IgD-negative memory B cell (primary cell): ENCODE data around the gene PHKA2. TPM values are rescaled to one million over a fixed set of nuclear protein-coding genes. Genes with fewer than 3 reads are reported as not detected.
"Not testable (repeated sequence)": the region's sequence is repeated elsewhere in the genome, so short reads cannot be mapped to it uniquely, and the experiment has no call there.

Experiments used
- H3K27ac Mint-ChIP-seq, 3 donors: one replicate each; pipeline ENCODE4 v1.8.0; 2020 to 2022; ENCODE audit warnings: mild to moderate bottlenecking in 3 of 3, mixed read lengths in 3 of 3, moderate library complexity in 1 of 3
- H3K27me3 Mint-ChIP-seq: one replicate; pipeline ENCODE4 v1.8.0; 2021; ENCODE audit warnings: mixed read lengths
- H3K36me3 Mint-ChIP-seq: one replicate; pipeline ENCODE4 v1.8.0; 2020; ENCODE audit warnings: mild to moderate bottlenecking, mixed read lengths
- H3K4me1 Mint-ChIP-seq, 3 donors: one replicate each; pipeline ENCODE4 v1.8.0; 2020 to 2022; ENCODE audit warnings: mixed read lengths in 3 of 3, mild to moderate bottlenecking in 1 of 3
- H3K4me3 Mint-ChIP-seq, 4 donors: one replicate each; pipeline ENCODE4 v1.8.0; 2020 to 2022; ENCODE audit warnings: mild to moderate bottlenecking in 4 of 4, mixed read lengths in 4 of 4, moderate library complexity in 3 of 4
- H3K9me3 Mint-ChIP-seq, 3 donors: one replicate each; pipeline ENCODE4 v1.8.0; 2020 to 2021; ENCODE audit warnings: mixed read lengths in 3 of 3, mild to moderate bottlenecking in 1 of 3
- polyA plus RNA-seq: library from polyadenylated mRNA; unstranded; fragments of 300-500 nt; fragmentation: Illumina TruSeq; gene quantifications from one replicate; pipeline ENCODE4 v1.2.3, GENCODE V29; 2021

Gene PHKA2
- polyA plus RNA-seq = 6.3 TPM

GRCh38 chrX:18983666-18984380 lies at the start of gene PHKA2:
TSS of gene PHKA2 (minus strand) at chrX:18984114. CDS start at chrX:18983932, 182 bp downstream.
- Mint-ChIP-seq H3K36me3 (no peaks in the 10 kb centered on the region), H3K4me1 (peaks cover 4 to 13% (median 9%) of the 10 kb centered on the region in 3 donors), H3K27ac (peak within 1 kb of the TSS; percentile 81 to 97 (median 93)), H3K9me3 (no peaks in the 10 kb centered on the region), H3K27me3 (no peaks in the 10 kb centered on the region), H3K4me3 (peak within 1 kb of the TSS; percentile 84 to 95 (median 90))

- H3K27ac Mint-ChIP-seq = no peak overlapping the region
- H3K4me1 Mint-ChIP-seq = no peaks in the 10 kb centered on the region
- H3K9me3 Mint-ChIP-seq = peaks cover 0 to 2% (median 0%) of the 10 kb centered on the region in 3 donors
- no peak overlapping the region for H3K4me3 Mint-ChIP-seq
- H3K36me3 Mint-ChIP-seq = peaks cover 2% of the 10 kb centered on the region
- no peaks in the 10 kb centered on the region for H3K27me3 Mint-ChIP-seq
Observed at GRCh38 chrX:19030805-19031204, 46.9 kb upstream of the PHKA2 start.

DNA sequence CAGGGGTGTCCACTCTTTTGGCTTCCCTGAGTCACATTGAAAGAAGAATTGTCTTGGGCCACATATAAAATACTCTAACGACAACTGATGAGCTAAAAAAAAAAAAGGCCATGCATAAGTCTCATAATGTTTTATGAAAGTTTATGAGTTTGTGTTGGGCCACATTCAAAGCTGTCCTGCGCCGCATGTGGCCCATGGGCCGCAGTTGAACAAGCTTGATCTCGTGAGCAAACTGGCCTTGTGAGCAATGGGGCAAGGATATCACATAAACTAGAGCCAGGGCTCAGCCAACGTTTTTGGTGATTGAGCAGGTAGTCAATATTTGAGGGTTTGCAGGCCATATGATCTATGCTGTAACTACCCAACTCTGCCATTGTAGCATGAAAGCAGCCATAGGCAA lies 44.6 kb upstream of the PHKA2 start:
- Mint-ChIP-seq H3K9me3 (peaks cover 0 to 2% (median 0%) of the 10 kb centered on the region in 3 donors), H3K4me3 (no peak overlapping the region), H3K4me1 (no peaks in the 10 kb centered on the region), H3K36me3 (peaks cover 2% of the 10 kb centered on the region), H3K27me3 (peaks cover 2% of the 10 kb centered on the region), H3K27ac (no peak overlapping the region)

GRCh38 chrX:19024366-19024765 lies 40.5 kb upstream of the PHKA2 start:
- Mint-ChIP-seq H3K27me3 (peaks cover 2% of the 10 kb centered on the region), H3K27ac (no peak overlapping the region), H3K4me3 (no peak overlapping the region), H3K9me3 (no peaks in the 10 kb centered on the region), H3K4me1 (no peaks in the 10 kb centered on the region), H3K36me3 (peaks cover 1% of the 10 kb centered on the region)

GRCh38 chrX:19019996-19020395 lies 36.1 kb upstream of the PHKA2 start:
- H3K9me3 Mint-ChIP-seq = no peaks in the 10 kb centered on the region
- peaks cover 1% of the 10 kb centered on the region for H3K36me3 Mint-ChIP-seq
- peaks cover 2% of the 10 kb centered on the region for H3K27me3 Mint-ChIP-seq
- no peak overlapping the region for H3K4me3 Mint-ChIP-seq
- H3K4me1 Mint-ChIP-seq = peaks cover 0 to 2% (median 0%) of the 10 kb centered on the region in 3 donors
- H3K27ac Mint-ChIP-seq = peak overlapping the region in 1 of 3 donors; percentile 20

DNA sequence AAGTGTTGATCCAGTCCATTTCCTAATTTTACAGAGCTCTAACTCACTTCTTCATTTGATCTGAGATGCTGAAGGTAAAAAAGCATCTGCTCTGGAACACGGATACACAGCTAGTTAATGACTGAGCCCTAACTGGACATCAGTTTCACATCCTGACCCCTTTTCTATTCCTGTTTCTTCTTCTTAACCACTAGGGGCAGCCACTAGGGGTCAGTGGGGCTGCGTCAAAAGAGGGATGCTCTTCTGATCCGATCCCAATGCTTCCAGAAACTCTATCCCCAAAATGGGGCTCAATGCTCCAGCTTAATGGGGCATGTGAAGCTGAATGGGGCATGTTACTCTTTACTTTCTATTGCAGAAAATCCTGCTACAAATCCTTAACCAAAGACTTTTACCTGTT lies 33.4 kb upstream of the PHKA2 start:
- H3K27ac Mint-ChIP-seq = no peak overlapping the region
- no peaks in the 10 kb centered on the region for H3K9me3 Mint-ChIP-seq
- H3K4me3 Mint-ChIP-seq = no peak overlapping the region
- no peaks in the 10 kb centered on the region for H3K36me3 Mint-ChIP-seq
- H3K27me3 Mint-ChIP-seq = no peaks in the 10 kb centered on the region
- peaks cover 0 to 2% (median 0%) of the 10 kb centered on the region in 3 donors for H3K4me1 Mint-ChIP-seq

GRCh38 chrX:19016614-19017013 lies 32.7 kb upstream of the PHKA2 start:
- H3K27ac Mint-ChIP-seq, H3K4me1 Mint-ChIP-seq, H3K27me3 Mint-ChIP-seq, H3K4me3 Mint-ChIP-seq, H3K36me3 Mint-ChIP-seq, H3K9me3 Mint-ChIP-seq: not testable (repeated sequence)

GRCh38 chrX:19007868-19008267 lies 24.0 kb upstream of the PHKA2 start:
- Mint-ChIP-seq H3K4me3 (no peak overlapping the region), H3K27ac (no peak overlapping the region), H3K27me3 (no peaks in the 10 kb centered on the region), H3K36me3 (no peaks in the 10 kb centered on the region), H3K9me3 (peaks cover 0 to 2% (median 0%) of the 10 kb centered on the region in 3 donors), H3K4me1 (no peaks in the 10 kb centered on the region)

DNA sequence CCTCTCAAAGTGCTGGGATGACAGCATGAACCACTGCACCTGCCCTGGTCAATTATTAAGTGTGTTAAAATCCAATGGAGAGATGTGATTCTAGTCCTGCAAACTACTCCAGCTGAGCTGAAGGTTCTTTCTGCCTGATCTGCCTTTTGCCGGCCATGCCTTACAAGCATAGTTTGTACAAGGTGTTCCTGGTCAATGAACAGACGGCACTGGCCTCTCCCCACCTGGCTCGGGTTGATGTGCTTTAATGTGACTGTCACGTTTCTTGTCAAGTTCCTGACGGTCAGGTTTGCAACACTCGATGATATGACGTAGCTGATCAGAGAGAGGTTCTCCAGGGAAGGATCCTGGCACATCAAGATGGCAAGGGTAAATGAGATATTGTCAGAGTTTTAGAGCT lies 23.1 kb upstream of the PHKA2 start:
- H3K4me3 Mint-ChIP-seq = no peak overlapping the region
- no peak overlapping the region for H3K27ac Mint-ChIP-seq

DNA sequence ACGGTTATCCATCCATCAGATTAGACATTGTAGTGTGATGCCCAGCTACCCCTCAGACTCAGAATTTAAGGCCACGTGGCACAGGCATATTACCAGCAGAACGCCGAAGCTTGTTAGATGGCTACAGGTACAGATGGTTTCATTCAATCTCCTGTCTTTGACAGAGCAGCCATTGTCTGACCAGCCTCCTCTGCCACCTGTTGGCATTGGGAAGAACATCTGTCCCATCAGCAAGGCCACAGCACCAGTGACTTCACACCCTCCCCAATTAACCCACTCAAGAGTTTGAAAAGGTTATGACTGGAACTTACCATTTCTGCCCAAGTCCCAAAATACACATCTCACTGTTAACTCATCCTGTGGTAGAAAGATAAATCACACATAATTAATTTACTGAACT lies 22.0 kb upstream of the PHKA2 start:
- Mint-ChIP-seq H3K36me3 (no peaks in the 10 kb centered on the region), H3K27ac (no peak overlapping the region), H3K9me3 (peaks cover 0 to 2% (median 0%) of the 10 kb centered on the region in 3 donors), H3K27me3 (no peaks in the 10 kb centered on the region), H3K4me3 (no peak overlapping the region), H3K4me1 (no peaks in the 10 kb centered on the region)

More for the DNA sequence above, 23.1 kb upstream of the PHKA2 start:
- no peaks in the 10 kb centered on the region for H3K4me1 Mint-ChIP-seq
- peaks cover 0 to 2% (median 0%) of the 10 kb centered on the region in 3 donors for H3K9me3 Mint-ChIP-seq
- no peaks in the 10 kb centered on the region for H3K27me3 Mint-ChIP-seq
- H3K36me3 Mint-ChIP-seq = no peaks in the 10 kb centered on the region

- Mint-ChIP-seq H3K9me3 (no peaks in the 10 kb centered on the region), H3K4me1 (no peaks in the 10 kb centered on the region), H3K36me3 (no peaks in the 10 kb centered on the region), H3K27ac (no peak overlapping the region), H3K27me3 (no peaks in the 10 kb centered on the region), H3K4me3 (no peak overlapping the region)
Observed at GRCh38 chrX:19003756-19004155, 19.8 kb upstream of the PHKA2 start.

DNA sequence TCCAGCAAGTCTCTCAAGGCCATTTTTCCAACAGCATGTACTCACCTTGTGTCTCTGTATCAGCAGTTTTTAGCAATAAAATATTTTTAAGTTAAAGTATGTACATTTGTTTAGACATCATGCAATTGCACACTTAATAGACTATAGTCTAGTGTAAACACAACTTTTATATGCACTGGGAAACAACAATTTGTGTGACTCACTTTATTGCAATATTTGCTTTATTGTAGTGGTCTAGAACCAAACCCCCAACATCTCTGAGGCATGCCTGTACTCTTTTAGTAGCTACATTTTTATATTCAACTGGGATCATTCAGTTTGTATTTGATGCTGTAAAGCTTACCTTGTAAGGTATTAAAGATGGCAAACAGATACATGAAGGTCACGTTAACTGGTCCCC lies 14.7 kb upstream of the PHKA2 start:
- H3K4me3 Mint-ChIP-seq = no peak overlapping the region
- H3K36me3 Mint-ChIP-seq = no peaks in the 10 kb centered on the region
- H3K4me1 Mint-ChIP-seq = no peaks in the 10 kb centered on the region
- H3K27ac Mint-ChIP-seq = no peak overlapping the region
- no peaks in the 10 kb centered on the region for H3K9me3 Mint-ChIP-seq
- H3K27me3 Mint-ChIP-seq = no peaks in the 10 kb centered on the region

DNA sequence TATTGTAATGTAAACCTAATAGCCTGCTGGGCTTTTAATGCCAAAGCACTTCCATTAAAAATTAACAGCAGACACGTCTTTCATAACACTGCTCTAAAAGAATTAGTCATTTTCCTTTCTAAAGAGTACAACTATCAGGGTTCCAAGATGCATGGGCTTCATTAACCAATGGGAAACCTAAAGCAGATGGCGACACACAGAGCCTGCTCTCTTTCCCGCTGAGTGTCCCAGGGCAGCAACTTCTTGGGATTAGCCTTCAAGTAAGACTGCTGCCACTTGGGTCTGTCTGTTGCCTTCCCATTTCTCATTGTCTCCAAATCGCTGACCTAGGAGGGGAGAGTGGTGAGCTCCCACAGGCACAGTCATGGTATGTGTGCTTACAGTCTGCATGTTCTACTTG lies 14.0 kb upstream of the PHKA2 start:
- Mint-ChIP-seq H3K9me3 (no peaks in the 10 kb centered on the region), H3K36me3 (no peaks in the 10 kb centered on the region), H3K27ac (no peak overlapping the region), H3K4me3 (no peak overlapping the region), H3K4me1 (no peaks in the 10 kb centered on the region), H3K27me3 (no peaks in the 10 kb centered on the region)

DNA sequence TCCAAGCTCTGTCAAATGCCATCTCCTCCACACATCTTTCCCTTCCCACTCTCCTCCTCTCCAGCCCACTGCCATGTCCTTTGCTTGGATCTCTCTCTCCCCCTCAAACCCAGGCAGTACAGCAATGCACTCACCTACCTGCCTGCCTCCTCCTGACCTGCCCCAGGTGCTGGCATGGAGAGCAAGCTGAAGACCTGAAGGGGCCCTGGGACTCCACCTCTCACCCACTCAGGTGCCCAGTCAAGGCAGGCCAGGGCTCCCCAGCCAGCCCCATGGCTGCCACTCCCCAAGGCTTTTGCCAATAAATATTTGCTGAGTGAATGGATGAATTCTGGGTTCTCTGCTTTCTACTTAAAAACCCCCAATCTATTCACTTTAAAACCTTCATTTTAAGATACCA lies 12.6 kb upstream of the PHKA2 start:
- H3K4me3 Mint-ChIP-seq = no peak overlapping the region
- H3K4me1 Mint-ChIP-seq = no peaks in the 10 kb centered on the region
- no peaks in the 10 kb centered on the region for H3K9me3 Mint-ChIP-seq
- H3K27ac Mint-ChIP-seq = no peak overlapping the region
- H3K27me3 Mint-ChIP-seq = no peaks in the 10 kb centered on the region
- no peaks in the 10 kb centered on the region for H3K36me3 Mint-ChIP-seq

DNA sequence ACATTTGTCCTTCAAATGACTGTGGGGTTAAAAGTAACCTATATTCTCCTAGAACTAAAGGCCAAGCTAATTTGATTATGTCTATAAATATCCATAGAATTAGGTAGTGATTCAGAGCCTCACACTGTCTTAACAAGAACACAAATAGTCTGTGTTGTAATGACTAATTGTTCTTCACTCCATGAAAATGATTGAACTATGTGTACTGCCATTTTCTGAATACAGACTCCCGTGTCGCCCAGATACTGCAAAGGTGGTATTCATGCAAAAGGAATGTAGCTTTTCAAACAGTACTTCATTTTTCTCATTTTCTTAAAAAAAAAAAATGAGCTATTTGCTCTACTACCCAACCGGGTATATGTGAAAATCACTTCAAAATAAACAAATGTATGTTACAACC lies 11.3 kb upstream of the PHKA2 start:
- no peaks in the 10 kb centered on the region for H3K4me1 Mint-ChIP-seq
- H3K4me3 Mint-ChIP-seq = no peak overlapping the region
- no peaks in the 10 kb centered on the region for H3K36me3 Mint-ChIP-seq
- no peaks in the 10 kb centered on the region for H3K9me3 Mint-ChIP-seq
- no peak overlapping the region for H3K27ac Mint-ChIP-seq
- no peaks in the 10 kb centered on the region for H3K27me3 Mint-ChIP-seq

GRCh38 chrX:18994713-18995112 lies 10.8 kb upstream of the PHKA2 start:
- Mint-ChIP-seq H3K27me3 (no peaks in the 10 kb centered on the region), H3K36me3 (no peaks in the 10 kb centered on the region), H3K4me3 (no peak overlapping the region), H3K27ac (no peak overlapping the region), H3K9me3 (no peaks in the 10 kb centered on the region), H3K4me1 (no peaks in the 10 kb centered on the region)
